A549 (cell line): ENCODE measurements around the gene NSD1. TPM values are rescaled to one million over a fixed set of nuclear protein-coding genes. Genes with fewer than 3 reads are reported as not detected.

Experiments used
- ATAC-seq, 2 experiments: fragments of 200-7000 bp in 1 of 2; fragments of >200 bp in 1 of 2; cut with Nextera tagmentation in 1 of 2; cut with Tn5 transposase in 1 of 2; 3 replicates each; pipeline versions ENCODE4 v1.8.0 to v1.9.1; 2018 to 2020; ENCODE audit warnings: mild to moderate bottlenecking in 1 of 2, moderate library complexity in 1 of 2
- CTCF ChIA-PET: fragments of 300-600 bp; sonication (Branson Sonifier 250); formaldehyde crosslinking; extraction: SDS; loops from one replicate; lab custom pipeline; 2021; ENCODE audit warnings: antibody characterized with exemption, inconsistent platforms; lab: Yijun Ruan, JAX
- POLR2A ChIA-PET: fragments of 350-600 bp; formaldehyde crosslinking; extraction: SDS; loops from one replicate; lab custom pipeline; 2021; ENCODE audit warnings: antibody characterized with exemption, inconsistent platforms; lab: Yijun Ruan, JAX
- DNase-seq, 2 experiments: peaks; one replicate each; pipeline versions ENCODE4 v3.0.0 to v3.0.0-alpha.2; 2011 to 2016; ENCODE audit warnings: low read depth in 1 of 2, low spot score in 1 of 2
- FAIRE-seq: peaks from 2 replicates; lab custom pipeline; 2011; peaks lifted over from hg19 to GRCh38; lab: Jason Lieb, UNC
- H3K27ac ChIP-seq, 2 experiments: fragments of >200 bp; sonication (Bioruptor Twin); formaldehyde crosslinking; 3 replicates each; pipeline ENCODE4 v1.5.1; 2016 to 2017
- H3K4me1 ChIP-seq: fragments of >200 bp; sonication (Bioruptor Twin); formaldehyde crosslinking; 3 replicates; pipeline ENCODE4 v1.6.1; 2016
- H3K4me2 ChIP-seq: fragments of >200 bp; sonication (Bioruptor Twin); formaldehyde crosslinking; 3 replicates; pipeline ENCODE4 v1.6.1; 2016
- H3K4me3 ChIP-seq: fragments of >200 bp; sonication (Bioruptor Twin); formaldehyde crosslinking; 3 replicates; pipeline ENCODE4 v1.5.1; 2016
- H3K9me3 ChIP-seq: fragments of >200 bp; sonication (Bioruptor Twin); formaldehyde crosslinking; 3 replicates; pipeline ENCODE4 v1.6.1; 2016
- BCL3 ChIP-seq: fragments of >200 bp; sonication (Bioruptor Twin); formaldehyde crosslinking; IDR thresholded peaks from 3 replicates; pipeline ENCODE4 v1.6.1; 2016
- CHD4 ChIP-seq: fragments of 200-600 bp; sonication (generic); IDR thresholded peaks from 2 replicates; pipeline ENCODE4 v1.6.1; 2016; ENCODE audit warnings: antibody characterized with exemption, mild to moderate bottlenecking, borderline replicate concordance
- E2F6 ChIP-seq: IDR thresholded peaks from 2 replicates; pipeline ENCODE4 v1.6.1; 2012; ENCODE audit warnings: low read depth, borderline replicate concordance
- EP300 ChIP-seq, 2 experiments: fragments of >200 bp; sonication (Bioruptor Twin); formaldehyde crosslinking; IDR thresholded peaks; 2 replicates in 1 of 2; 3 replicates in 1 of 2; pipeline ENCODE4 v1.6.1; 2016 to 2017
- ESRRA ChIP-seq: fragments of 150-350 bp; IDR thresholded peaks from 2 replicates; pipeline ENCODE4 v1.6.1; 2014; ENCODE audit warnings: mild to moderate bottlenecking, low read length, borderline replicate concordance
- FOXS1 ChIP-seq: fragments of 250-450 bp; sonication (Bioruptor Pico); IDR thresholded peaks from 2 replicates; pipeline ENCODE4 v1.5.0; 2020; ENCODE audit warnings: mild to moderate bottlenecking, moderate library complexity
- HDAC2 ChIP-seq: fragments of 200-600 bp; sonication (generic); IDR thresholded peaks from 2 replicates; pipeline ENCODE4 v1.6.1; 2016
- HEYL ChIP-seq: fragments of 250-450 bp; sonication (Bioruptor Pico); IDR thresholded peaks from 2 replicates; pipeline ENCODE4 v1.8.0; 2021; ENCODE audit warnings: mild to moderate bottlenecking, moderate library complexity
- JUN ChIP-seq, 2 experiments: fragments of >200 bp; sonication (Bioruptor Twin); formaldehyde crosslinking; IDR thresholded peaks; 2 replicates in 1 of 2; 3 replicates in 1 of 2; pipeline ENCODE4 v1.6.1; 2016 to 2017
- JUNB ChIP-seq: fragments of >200 bp; sonication (Bioruptor Twin); formaldehyde crosslinking; IDR thresholded peaks from 2 replicates; pipeline ENCODE4 v1.6.1; 2016
- MAFK ChIP-seq: fragments of 450-650 bp; IDR thresholded peaks from 2 replicates; pipeline ENCODE4 v1.6.1; 2014; ENCODE audit not compliant: partially characterized antibody
- MAX ChIP-seq: IDR thresholded peaks from 2 replicates; pipeline ENCODE4 v1.6.1; 2012
- MAZ ChIP-seq: fragments of 150-350 bp; IDR thresholded peaks from 2 replicates; pipeline ENCODE4 v1.6.1; 2014; ENCODE audit warnings: antibody characterized with exemption, low read depth, low read length, borderline replicate concordance
- NFE2L2 ChIP-seq: fragments of 150-350 bp; conservative IDR thresholded peaks from 2 replicates; pipeline ENCODE4 v1.6.1; 2014; ENCODE audit warnings: low read length
- PBX3 ChIP-seq: IDR thresholded peaks from 2 replicates; pipeline ENCODE4 v1.6.1; 2012
- RAD21 ChIP-seq, 2 experiments: fragments of >200 bp in 1 of 2; sonication (Bioruptor Twin) in 1 of 2; formaldehyde crosslinking in 1 of 2; IDR thresholded peaks in 1 of 2; conservative IDR thresholded peaks in 1 of 2; 2 replicates in 1 of 2; 3 replicates in 1 of 2; pipeline ENCODE4 v1.6.1; 2012 to 2018; ENCODE audit warnings: inconsistent platforms in 1 of 2
- RARB ChIP-seq: fragments of 250-450 bp; sonication (Bioruptor Pico); IDR thresholded peaks from 2 replicates; pipeline ENCODE4 v1.8.0; 2021; ENCODE audit warnings: mild to moderate bottlenecking, moderate library complexity
- REST ChIP-seq: fragments of 200-600 bp; sonication (generic); IDR thresholded peaks from 2 replicates; pipeline ENCODE4 v1.6.1; 2016; ENCODE audit warnings: antibody characterized with exemption, mild to moderate bottlenecking, moderate library complexity
- RFX5 ChIP-seq: fragments of 450-650 bp; IDR thresholded peaks from 2 replicates; pipeline ENCODE4 v1.7.1; 2014; ENCODE audit warnings: antibody characterized with exemption, mild to moderate bottlenecking, moderate library complexity
- RNF2 ChIP-seq: fragments of 200-600 bp; sonication (generic); IDR thresholded peaks from 2 replicates; pipeline ENCODE4 v1.6.1; 2016; ENCODE audit warnings: low read depth, mild to moderate bottlenecking, antibody characterized with exemption, moderate library complexity, borderline replicate concordance
- SMC3 ChIP-seq: fragments of >200 bp; sonication (Bioruptor Twin); formaldehyde crosslinking; IDR thresholded peaks from 3 replicates; pipeline ENCODE4 v1.6.1; 2018; ENCODE audit warnings: inconsistent platforms
- USF2 ChIP-seq: fragments of 450-650 bp; IDR thresholded peaks from 2 replicates; pipeline ENCODE4 v1.6.1; 2014; ENCODE audit warnings: antibody characterized with exemption
- ZFP36 ChIP-seq: fragments of 450-650 bp; IDR thresholded peaks from 2 replicates; pipeline ENCODE4 v1.6.1; 2014; ENCODE audit warnings: borderline replicate concordance; ENCODE audit not compliant: partially characterized antibody
- ZSCAN20 ChIP-seq: fragments of 250-450 bp; sonication (Bioruptor Pico); IDR thresholded peaks from 2 replicates; pipeline ENCODE4 v1.8.0; 2022; ENCODE audit warnings: mild to moderate bottlenecking, moderate library complexity
- WGBS: methylation state at CpG from one replicate; pipeline ENCODE4 v1.1.6; 2017; ENCODE audit errors: missing lambda C conversion rate; 5-methylcytosine and 5-hydroxymethylcytosine counted together
- polyA plus RNA-seq, 4 experiments: library from polyadenylated mRNA; depleted of rRNA in 3 of 4; stranded (reverse); fragments of >200 nt; fragmentation: RNase III in 1 of 4; extraction: RNeasy Plus Mini Kit Qiagen cat#74134 plus additional on column Dnase treatment in 1 of 4; gene quantifications; 2 replicates in 3 of 4; 3 replicates in 1 of 4; pipeline ENCODE4 v1.2.3, GENCODE V29; 2011 to 2017

NSD1 gene
- polyA plus RNA-seq, 2 of the 4 experiments (the other 2 are of a cell fraction): 16.3 to 38.2 TPM

GRCh38 chr5:177116631-177117373 lies 16.8 kb upstream of the NSD1 start:
- Histone ChIP-seq H3K4me2 (no peak overlapping the region), H3K4me3 (no peak overlapping the region), H3K4me1 (no peaks in the 10 kb centered on the region), H3K27ac (no peak overlapping the region), H3K9me3 (no peaks in the 10 kb centered on the region)
- WGBS: 87% methylated on average over 49 of the region's 49 CpGs
- TF ChIP-seq PBX3 (no peak), BCL3 (no peak), HDAC2 (no peak), MAFK (no peak), JUNB (no peak), RFX5 (no peak), FOXS1 (CRISPR knock-in tag) (no peak), E2F6 (peak; percentile 45; the same call in 1 of the 2 replicates), MAX (peak; percentile 48; the same call in 1 of the 2 replicates), USF2 (peak; percentile 70; the same call in 1 of the 2 replicates), RARB (CRISPR knock-in tag) (no peak), ZFP36 (no peak), EP300 (IDR thresholded peaks at IDR 0.05) (no peak), MAZ (no peak), SMC3 (no peak), JUN (IDR thresholded peaks at IDR 0.05) (no peak), NFE2L2 (no peak), ZSCAN20 (CRISPR knock-in tag) (no peak)
- ATAC-seq (peak in 1 of 2 experiments; percentile 53; a peak in 3 of 6 replicates), FAIRE-seq (no peak), DNase-seq (no peak)
- ChIA-PET POLR2A (no interaction called here), CTCF (no interaction called here)

- no peak overlapping the region for H3K27ac ChIP-seq
- POLR2A ChIA-PET: no interaction called here
Measured at GRCh38 chr5:177117441-177118045, 16.0 kb upstream of the NSD1 start.

GRCh38 chr5:177122566-177122965 lies 11.0 kb upstream of the NSD1 start:
- 82% methylated on average over 5 of the region's 5 CpGs for WGBS
- Histone ChIP-seq H3K4me1 (no peaks in the 10 kb centered on the region), H3K27ac (no peak overlapping the region), H3K9me3 (no peaks in the 10 kb centered on the region), H3K4me3 (no peak overlapping the region), H3K4me2 (no peak overlapping the region)
- TF ChIP-seq CHD4 (no peak), REST (no peak), HEYL (CRISPR knock-in tag) (no peak), RAD21 (conservative IDR thresholded peaks at IDR 0.05 in 1 of 2, IDR thresholded peaks at IDR 0.05 in 1 of 2) (no peak), RNF2 (no peak)
- DNase-seq (no peak), ATAC-seq (no peak), FAIRE-seq (no peak)
- ChIA-PET POLR2A (no interaction called here), CTCF (interaction anchor here (0.8 to 1.4 kb wide), 5 partner anchors 9 to 280 kb away, joined by 3 to 17 read pairs (median 4); no protein-coding TSS in a partner anchor)

More at GRCh38 chr5:177117441-177118045, 16.0 kb upstream of the NSD1 start:
- no peak for FAIRE-seq
- Histone ChIP-seq H3K4me2 (no peak overlapping the region), H3K4me1 (no peaks in the 10 kb centered on the region), H3K4me3 (no peak overlapping the region)
- WGBS: 91% methylated on average over 30 of the region's 30 CpGs
- TF ChIP-seq ESRRA: no peak
- TF ChIP-seq, all 56 proteins: peak for 0
- no peaks in the 10 kb centered on the region for H3K9me3 ChIP-seq
- no peak for DNase-seq
- no peak for ATAC-seq
- CTCF ChIA-PET: interaction anchor here (1.9 kb wide), 1 partner anchor 192 kb away, joined by 7 read pairs; no protein-coding TSS in a partner anchor
